Measurements from ENCODE around the gene BMP7.

Gene BMP7

GRCh38 chr20:57195469-57196100 lies 70.9 kb downstream of the BMP7 start:
- TF ChIP-seq ZNF16 (tag by site-specific recombination; IDR thresholded peaks at IDR 0.05; ENCODE audit: low read depth) (no peak), ZBTB10 (tag by site-specific recombination; IDR thresholded peaks at IDR 0.05) (no peak), SETDB1 (IDR thresholded peaks at IDR 0.05; ENCODE audit: insufficient read length, low read length) (no peak), PBX3 (CRISPR knock-in tag; IDR thresholded peaks at IDR 0.05) (no peak), ZNF239 (tag by site-specific recombination; IDR thresholded peaks at IDR 0.05) (no peak), ZNF132 (tag by site-specific recombination; IDR thresholded peaks at IDR 0.05; ENCODE audit: borderline replicate concordance) (no peak), ATF2 (tag by site-specific recombination; IDR thresholded peaks at IDR 0.05; ENCODE audit: low read depth) (no peak), ZNF521 (tag by site-specific recombination; IDR thresholded peaks at IDR 0.05) (no peak), OVOL3 (tag by site-specific recombination; IDR thresholded peaks at IDR 0.05) (no peak), ZBTB20 (tag by site-specific recombination; IDR thresholded peaks at IDR 0.05) (no peak), ZNF404 (tag by site-specific recombination; IDR thresholded peaks at IDR 0.05) (no peak), FEZF1 (tag by site-specific recombination; IDR thresholded peaks at IDR 0.05) (no peak), ZBTB26 (tag by site-specific recombination; optimal IDR thresholded peaks at IDR 0.05) (no peak), ZNF175 (tag by site-specific recombination; IDR thresholded peaks at IDR 0.05) (no peak), ZNF2 (tag by site-specific recombination; IDR thresholded peaks at IDR 0.05) (no peak), ZNF121 (tag by site-specific recombination; IDR thresholded peaks at IDR 0.05) (no peak), ZNF544 (tag by site-specific recombination; IDR thresholded peaks at IDR 0.05) (no peak), PRDM2 (tag by site-specific recombination; IDR thresholded peaks at IDR 0.05; ENCODE audit: borderline replicate concordance) (no peak), ZNF791 (tag by site-specific recombination; IDR thresholded peaks at IDR 0.05) (no peak)
- Histone ChIP-seq H3K9me3 (ENCODE audit: control insufficient read depth, insufficient read depth, low read depth, low read length) (no peaks in the 10 kb centered on the region), H3K36me3 (ENCODE audit: control insufficient read depth in 2 of 2, insufficient read depth in 1 of 2, low read length in 2 of 2) (peaks cover 0 to 33% of the 10 kb centered on the region in 2 experiments; a peak in 1 of 3 replicates), H3K27ac (ENCODE audit: extremely low read depth, low read depth, low read length) (no peak overlapping the region), H3K4me3 (ENCODE audit: low read depth, low read length) (no peak overlapping the region), H3K4me1 (ENCODE audit: control insufficient read depth, insufficient read depth, low read length) (no peaks in the 10 kb centered on the region)
- CTCF ChIA-PET: interaction anchor here (0.7 kb wide), 1 partner anchor 32 kb away, joined by 3 read pairs; no protein-coding TSS in a partner anchor
- POLR2A ChIA-PET: no interaction called here
